Renal cortex interstitium (tissue), 11 donors: ENCODE data around the gene FRMD1. TPM values are rescaled to one million over a fixed set of nuclear protein-coding genes. Genes with fewer than 3 reads are reported as not detected.

Experiments
- DNase-seq, 11 donors: peaks; one replicate each; pipeline ENCODE4 v3.0.0-alpha.2; 2013; ENCODE audit warnings: low read depth in 9 of 11, low spot score in 4 of 11; ENCODE audit errors: extremely low read depth in 1 of 11
- polyA plus RNA-seq, 3 donors: library from polyadenylated mRNA; unstranded; fragments of 120-200 nt; gene quantifications; one replicate each; pipeline ENCODE4 v1.2.1, GENCODE V29; 2013; ENCODE audit not compliant: insufficient read length in 3 of 3

Gene FRMD1
- polyA plus RNA-seq, 3 donors: 15.1 to 27.1 (median 17.2) TPM

DNA sequence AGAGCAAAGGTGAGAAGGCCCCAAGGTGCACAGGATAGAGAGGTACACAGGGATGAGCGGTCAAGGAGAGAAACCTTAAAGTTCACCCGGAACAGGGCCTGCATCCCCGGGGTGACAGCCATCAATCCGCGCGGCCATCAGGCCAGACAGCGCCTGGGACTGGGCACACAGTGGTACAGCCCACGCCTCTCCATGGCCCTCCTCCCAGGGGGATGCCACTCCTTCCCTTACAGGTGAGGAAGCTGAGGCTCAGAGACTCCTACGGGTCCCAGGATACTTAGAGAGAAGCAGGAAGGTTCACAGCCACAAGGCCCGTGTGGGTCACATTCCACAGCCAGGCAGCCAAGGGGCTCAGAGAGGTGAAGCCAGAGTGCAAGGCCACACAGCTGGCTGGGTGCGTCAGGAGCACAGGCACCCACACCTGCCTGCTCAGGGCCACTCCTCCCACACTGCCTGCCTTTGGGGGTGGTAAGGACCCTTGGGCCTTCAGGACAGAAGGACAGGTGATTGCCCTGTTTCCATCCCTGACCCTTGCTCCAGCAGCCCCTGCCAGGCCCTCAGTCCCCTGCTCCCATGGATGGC, 14.7 kb downstream of the FRMD1 start:
- no peak for DNase-seq

DNA sequence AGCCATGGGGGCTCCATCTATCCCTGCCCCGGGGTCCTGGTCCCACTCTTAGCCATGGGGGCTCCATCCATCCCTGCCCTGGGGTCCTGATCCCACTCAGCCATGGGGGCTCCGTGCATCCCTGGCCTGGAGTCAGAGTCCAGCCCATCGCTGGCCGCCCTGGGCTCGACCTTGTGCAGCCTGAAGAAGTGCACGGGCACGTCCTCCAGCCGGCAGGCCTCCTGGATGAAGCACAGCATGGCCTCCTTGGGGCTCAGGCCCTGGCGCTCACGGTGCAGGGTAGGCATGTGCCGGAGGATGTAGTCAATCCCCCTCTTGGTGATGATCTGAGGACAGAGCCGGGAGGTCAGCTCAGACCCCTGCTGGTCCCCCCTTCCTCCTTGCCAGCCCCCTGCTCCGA, 15.6 kb downstream of the FRMD1 start:
- DNase-seq: no peak

DNA sequence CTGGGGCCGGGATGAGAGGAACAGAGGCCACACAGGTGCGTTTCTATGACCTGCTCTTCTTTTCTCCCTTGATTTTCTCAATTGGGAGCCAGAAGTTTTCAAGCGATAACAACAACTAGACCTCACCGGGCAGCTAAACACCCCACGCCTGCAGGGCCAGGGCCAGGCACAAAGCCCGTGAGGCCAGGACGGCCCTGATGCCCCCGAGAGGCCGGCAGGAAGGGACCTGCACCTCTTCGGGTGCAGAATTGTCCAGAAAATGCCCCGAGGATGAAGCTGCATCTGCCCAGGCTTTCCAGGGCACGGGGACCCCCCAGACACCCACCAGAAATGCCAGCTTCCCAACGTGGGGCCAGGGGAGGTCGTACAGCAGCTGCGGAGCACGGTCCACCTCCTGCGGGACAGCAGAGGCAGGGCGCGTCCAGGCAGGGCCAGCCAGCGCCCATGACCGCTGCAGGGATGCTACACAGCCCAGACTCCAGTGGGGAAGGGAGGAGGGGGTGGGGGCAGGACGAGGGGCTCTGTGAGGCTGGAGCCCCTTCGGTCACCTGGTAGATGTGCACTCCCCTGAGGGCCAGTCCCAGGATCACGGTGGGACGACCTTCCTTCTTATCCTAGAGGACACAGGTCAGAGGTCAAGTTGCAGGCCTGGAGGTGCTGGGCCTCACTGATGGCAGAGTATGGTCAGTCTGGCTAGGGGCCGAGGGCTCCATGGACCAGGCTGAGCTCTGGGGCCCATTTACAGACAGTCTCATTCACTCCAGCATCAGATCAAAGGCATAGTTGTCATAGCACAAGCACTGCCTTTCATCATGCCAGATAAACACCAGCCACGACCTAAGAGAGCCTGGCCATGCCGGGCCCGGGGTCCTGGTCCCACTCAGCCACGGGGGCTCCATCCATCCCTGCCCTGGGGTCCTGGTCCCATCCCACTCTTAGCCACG, 16.4 kb downstream of the FRMD1 start:
- DNase-seq: no peak

DNA sequence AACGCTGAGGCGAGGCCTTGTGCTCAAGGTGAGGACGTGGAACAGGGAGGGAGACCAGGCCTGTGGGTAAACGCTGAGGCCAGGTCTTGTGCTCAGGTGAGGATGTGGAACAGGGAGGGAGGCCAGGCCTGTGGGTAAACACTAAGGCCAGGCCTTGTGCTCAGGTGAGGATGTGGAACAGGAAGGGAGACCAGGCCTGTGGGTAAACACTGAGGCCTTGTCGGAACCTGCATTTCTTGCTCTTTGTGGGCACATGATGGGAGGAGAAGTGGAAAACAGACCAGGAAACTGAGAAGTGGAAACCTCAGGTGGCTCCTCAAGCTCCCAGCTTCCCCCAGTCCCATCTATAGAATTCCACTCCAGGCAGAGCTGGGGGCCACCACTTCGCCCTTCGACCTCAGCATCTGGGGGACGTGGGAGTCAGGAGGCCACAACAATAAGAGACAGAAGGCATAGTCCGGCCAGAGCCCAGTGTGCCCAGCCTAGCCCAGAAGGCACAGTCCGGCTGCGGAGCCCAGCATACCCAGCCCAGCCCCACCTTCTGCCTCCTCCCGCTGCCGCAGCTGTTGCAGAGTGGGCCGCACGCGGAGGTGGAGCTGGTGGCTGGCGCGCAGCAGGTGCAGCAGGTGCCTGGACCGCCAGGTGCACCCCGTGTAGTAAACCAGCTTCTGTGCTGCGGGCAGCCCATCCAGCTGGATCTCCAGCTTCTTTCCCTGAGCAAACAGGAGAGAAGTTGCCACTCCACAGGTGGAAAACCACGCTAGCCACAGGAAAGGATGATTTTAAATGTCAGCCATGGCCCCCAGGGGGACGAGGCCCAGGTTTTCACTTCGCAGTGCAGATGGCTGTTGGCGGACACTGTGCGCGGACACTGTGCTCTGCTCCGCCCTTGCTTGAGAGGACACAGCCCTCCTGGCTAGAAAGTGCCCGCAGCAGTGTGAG, 17.5 kb downstream of the FRMD1 start:
- no peak for DNase-seq

DNA sequence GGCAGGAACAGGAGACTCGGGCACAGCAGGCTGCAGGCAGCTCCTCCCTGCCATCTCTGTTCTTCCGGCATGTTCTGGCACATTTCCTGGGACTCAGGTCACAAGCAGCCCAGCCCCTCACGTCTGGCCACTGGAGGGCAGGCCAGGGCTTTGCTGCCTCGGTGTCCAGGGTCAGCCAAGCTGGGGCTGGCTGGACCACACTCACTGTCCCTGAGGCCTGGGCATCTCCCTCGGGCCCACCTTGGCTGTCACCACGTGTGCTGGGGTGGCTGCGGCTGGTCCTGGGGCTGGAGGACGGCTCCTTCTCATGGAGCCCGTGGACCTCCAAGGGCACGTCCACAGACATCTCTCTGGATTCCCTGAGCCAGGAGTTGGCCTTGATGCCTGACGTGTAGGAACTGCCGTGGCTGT, 18.5 kb downstream of the FRMD1 start:
- DNase-seq: peak in 5 of 11 donors; percentile 43 to 57 (median 45)

DNA sequence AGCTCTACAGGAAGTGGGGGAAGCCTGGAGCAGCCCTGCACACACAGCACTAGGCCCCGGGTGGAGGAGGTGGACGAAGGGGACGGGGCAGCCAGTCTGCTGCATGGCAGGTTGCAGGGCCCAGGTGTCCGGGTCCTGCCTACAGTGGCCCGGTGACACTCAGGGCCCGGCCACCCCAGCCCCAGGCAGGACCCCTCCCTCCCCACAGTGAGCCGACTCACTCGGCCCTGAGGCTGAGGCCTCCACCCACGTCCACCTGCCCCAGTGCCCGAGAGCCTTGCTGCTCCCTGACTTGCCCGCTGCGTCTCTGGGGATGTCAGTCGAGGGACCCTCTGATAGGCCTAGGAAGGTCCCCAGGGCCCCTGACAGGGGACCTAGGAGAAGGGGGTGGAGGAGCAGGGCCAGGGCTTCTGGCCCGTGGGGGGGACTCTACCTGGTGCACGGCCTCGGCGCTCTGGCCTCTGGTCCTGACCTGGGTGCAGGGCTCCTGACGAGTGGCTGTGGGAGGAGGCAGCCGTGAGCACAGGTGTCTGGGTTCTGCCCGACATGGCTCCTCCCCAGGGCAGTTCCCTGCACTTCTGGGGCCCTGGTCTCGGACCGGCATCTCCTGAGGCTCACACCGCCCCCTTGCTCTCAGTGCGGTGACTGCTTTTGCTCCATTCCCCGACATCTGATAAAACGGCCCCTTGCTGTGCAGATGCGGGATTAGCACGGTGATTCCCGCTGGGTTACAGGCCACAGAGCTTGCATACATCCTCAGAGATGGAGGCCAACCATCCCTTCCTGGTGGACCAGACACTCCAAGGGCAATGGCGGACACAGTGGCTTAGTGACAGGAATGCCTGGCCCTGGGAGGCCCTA, 20.1 kb downstream of the FRMD1 start:
- no peak for DNase-seq

DNA sequence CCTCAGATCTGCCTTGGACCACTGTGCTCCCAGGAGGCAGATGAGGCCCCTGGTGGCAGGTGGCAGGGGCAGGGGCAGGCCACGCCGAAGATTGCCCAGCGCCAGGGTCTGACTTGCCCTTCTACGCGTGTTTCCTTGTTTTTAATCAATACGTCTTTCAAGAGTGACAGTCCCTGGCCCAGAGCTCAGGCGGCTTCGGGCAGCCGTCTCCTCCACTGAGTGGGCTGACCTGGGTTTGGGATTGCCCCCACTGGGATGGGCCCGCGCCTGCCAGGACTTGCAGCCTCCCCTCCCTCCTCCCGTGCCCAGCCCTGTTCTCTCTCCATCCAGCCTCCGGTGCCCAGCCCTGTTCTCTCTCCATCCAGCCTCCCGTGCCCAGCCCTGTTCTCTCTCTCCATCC, 21.2 kb downstream of the FRMD1 start:
- no peak for DNase-seq

- no peak for DNase-seq
Observed at GRCh38 chr6:168056892-168057527, 22.0 kb downstream of the FRMD1 start.

DNA sequence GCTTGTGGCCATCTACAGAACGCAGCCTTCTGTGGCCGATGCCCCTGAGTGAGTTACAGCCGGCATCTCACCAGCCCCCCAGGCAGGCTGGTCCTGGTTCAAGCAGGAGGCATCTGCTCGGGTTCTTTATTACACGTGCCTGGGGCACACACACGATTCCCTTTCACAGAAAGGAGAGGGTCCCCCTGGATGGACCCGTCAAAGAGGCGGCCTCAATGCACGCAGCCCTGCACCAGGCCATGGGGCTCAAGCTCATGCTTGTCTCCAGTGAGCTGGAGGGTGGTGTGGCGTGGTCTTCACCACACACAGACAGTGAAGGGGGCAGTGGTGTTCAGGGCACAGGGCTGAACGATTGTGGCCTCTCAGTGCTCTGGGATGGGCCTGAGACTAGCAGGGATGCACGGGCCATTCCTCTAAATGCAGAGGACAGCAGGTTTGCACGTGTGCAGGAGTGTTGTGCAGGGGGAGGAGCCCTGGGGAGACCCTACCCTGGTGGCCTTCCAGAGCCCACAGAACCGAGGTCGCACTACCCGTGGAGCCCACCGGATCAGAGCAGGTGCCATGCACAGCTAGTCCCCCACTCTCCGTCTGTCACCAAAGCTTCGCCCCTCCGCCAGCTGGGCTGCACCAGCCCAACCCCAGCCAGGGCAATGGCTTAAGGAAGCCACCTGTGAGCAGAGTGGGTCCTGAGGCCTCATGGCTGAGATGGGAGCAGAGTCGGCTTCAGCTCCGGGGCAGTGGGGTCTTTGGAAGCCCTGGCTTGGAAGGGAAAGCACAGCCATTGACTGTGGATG, 23.1 kb downstream of the FRMD1 start:
- no peak for DNase-seq

DNA sequence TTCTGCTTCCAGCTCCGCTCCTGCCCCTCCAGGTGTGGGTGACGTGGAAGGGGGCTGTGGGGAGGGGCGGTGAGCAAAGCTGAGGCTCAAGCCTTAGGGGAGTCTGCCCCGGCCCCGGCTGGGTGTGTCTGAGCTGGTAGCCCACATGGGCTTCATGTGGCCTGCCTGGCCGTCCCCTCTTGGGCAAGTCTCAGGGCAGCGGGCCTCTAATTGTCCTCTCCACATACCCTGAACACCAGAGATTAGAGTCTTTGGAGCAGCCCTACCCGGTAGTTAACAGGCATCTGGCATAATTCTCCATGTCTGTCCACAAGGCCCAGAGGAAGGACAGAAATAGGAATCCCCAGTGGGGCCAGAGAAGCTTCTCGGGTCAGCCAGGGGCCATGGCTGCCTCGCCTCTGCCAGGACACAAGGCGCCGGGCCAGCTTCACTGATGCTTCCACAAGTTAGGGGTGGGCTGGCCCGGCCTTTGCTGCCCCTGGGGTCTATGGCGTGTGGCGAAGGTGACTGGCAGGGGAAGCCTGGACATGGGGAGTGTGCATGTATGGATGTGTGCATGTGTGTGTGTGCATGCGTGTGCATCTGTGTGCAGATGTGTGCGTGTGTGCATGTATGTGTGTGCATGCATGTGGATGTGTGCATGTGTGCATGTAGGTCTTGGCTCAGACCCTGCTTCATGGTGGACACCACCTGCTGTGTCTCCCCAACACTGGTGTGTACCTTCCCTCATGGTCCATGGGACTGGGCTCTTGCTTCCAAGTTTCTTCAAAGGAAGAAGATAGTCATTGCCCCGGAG, 24.0 kb downstream of the FRMD1 start:
- DNase-seq: no peak

DNA sequence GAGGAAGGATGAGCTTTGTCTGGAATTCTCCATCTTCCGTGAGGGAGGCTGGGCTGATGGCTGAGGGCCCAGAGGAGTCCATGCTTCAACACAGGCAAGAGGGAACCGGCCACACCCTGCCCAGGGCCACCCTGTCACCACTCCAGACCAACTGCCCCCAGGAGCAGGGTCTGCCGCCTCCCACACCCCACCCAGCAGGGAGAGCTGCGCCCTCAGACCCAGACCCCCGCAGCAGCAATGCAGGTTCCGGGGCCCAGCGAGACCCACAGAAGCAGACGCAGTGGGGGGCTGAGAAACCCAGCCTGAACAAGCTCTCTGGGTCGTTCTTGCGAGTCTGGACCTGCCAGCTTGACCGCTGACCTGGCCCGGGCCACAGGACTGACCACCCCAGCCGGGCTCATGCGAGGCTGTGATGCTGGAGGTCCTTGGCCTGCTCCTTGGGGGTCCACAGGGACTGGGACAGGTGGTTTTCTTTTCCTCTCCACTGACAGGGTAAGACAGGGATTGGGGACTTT, 25.0 kb downstream of the FRMD1 start:
- no peak for DNase-seq

DNA sequence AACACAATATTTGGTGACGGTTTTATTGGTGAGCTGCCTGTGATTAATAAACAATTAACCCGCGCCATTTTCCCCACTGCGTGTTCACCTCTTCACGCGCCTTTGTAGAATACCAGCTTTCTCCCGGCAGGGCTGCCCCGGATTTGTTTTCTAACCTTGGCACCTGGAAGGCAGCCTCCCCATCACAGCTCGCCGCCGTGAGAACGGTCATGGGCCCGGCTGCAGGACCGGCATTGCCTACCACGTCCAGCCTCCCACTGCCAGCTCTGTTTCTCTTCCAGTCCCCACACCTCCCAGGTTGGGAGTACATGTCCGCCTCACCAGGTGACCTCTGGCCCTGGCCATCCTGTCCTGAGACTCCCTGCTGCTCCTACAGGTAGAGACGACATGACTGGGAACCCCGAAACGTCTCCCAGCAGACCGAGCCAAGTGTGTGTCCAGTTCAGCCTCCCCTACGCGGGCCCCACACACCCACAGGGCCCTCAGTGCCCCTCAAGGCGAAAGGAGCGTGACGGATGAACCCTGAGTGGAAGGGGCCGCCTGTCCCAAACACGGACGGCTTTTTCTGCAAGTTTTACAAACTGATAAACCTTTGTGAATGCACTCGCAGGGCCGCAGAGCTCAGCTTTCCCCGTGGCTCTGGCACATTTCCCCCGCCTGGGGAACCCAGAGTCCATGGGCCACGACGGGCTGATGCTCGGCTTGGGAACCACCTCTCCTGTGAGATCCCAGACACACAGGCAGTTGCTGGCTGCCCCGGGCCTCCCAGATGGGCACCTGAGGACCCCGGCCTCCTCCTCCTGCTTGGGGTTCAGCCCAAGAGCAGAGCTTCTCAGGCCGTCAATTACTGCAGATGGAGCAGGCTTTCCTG, 25.7 kb downstream of the FRMD1 start:
- DNase-seq: no peak

DNA sequence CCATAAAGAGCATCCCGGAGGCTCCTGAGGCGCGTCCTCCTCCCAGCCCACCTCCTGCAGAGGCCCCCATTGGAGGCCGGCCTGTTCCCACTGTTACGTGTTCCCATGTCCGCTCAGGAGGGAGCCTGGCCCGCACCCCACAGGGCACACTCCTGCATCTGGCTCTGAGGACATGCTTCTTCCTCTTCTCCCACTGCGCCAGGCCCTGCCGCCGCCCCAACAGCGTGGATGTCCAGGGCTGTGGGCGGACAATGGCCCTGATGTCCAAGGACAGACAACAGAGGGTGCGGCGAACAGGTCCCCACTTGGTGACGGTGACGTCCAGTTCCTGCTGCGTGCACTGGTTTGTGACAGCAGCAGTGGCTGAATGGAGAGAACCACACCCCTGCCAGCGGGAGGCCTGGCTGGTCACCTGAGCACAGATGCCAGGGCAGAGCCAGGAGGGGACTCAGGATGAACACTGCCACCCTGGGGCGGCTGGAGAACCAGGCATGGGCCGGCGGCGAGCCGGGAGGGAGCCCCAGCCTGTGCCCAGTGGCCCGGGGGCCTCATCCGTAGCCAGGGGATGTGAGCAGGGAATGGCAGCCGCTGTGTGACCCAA, 26.6 kb downstream of the FRMD1 start:
- DNase-seq: no peak

GRCh38 chr6:168051648-168052047, 27.4 kb downstream of the FRMD1 start:
- DNase-seq: no peak
